ENCODE measurements around the gene TCF7L1.

- TF ChIP-seq EZH2phosphoT487 (IDR thresholded peaks at IDR 0.05; ENCODE audit: low read depth) = no peak
- no peak for TF ChIP-seq CTCF (IDR thresholded peaks at IDR 0.05; ENCODE audit: low read depth, low read length)
Measured at GRCh38 chr2:85276571-85277118, 143.5 kb downstream of the TCF7L1 start.
